Adrenal gland (tissue), 12 donors: ENCODE measurements around the gene MC1R. TPM values are rescaled to one million over a fixed set of nuclear protein-coding genes. Genes with fewer than 3 reads are reported as not detected.

ENCODE experiments used
- DNase-seq, 7 donors: peaks; one replicate each; pipeline ENCODE4 v3.0.0-alpha.2; 2019 to 2020
- H3K27ac ChIP-seq, 5 donors: fragments of 200-600 bp; sonication (generic) in 4 of 5; 1 replicate in 3 of 5; 2 replicates in 2 of 5; pipeline versions ENCODE4 v1.5.1 to v1.8.0; 2016 to 2020; ENCODE audit warnings: mild to moderate bottlenecking in 1 of 5
- H3K27me3 ChIP-seq: fragments of 200-600 bp; 2 replicates; pipeline ENCODE4 v1.8.0; 2021
- H3K36me3 ChIP-seq, 2 donors: fragments of 200-600 bp; replicated peaks in 1 of 2; 1 replicate in 1 of 2; 2 replicates in 1 of 2; pipeline versions ENCODE4 v1.5.1 to v1.8.0; 2018 to 2022
- H3K4me1 ChIP-seq, 2 donors: fragments of 200-600 bp; replicated peaks in 1 of 2; 1 replicate in 1 of 2; 2 replicates in 1 of 2; pipeline versions ENCODE4 v1.5.1 to v1.8.0; 2018 to 2021
- H3K4me3 ChIP-seq, 4 donors: fragments of 200-600 bp; sonication (generic) in 3 of 4; one replicate each; pipeline ENCODE4 v1.5.1; 2016 to 2018
- H3K9me3 ChIP-seq, 3 donors: fragments of 200-600 bp; sonication (generic) in 1 of 3; replicated peaks in 1 of 3; 1 replicate in 2 of 3; 2 replicates in 1 of 3; pipeline versions ENCODE4 v1.5.1 to v1.8.0; 2016 to 2021
- CTCF ChIP-seq, 6 experiments: fragments of 450-650 bp in 4 of 6; fragments of 200-600 bp in 2 of 6; sonication (generic) in 1 of 6; IDR thresholded peaks; 1 replicate in 5 of 6; 2 replicates in 1 of 6; pipeline versions ENCODE4 v1.5.1 to v1.8.0; 2016 to 2021; ENCODE audit warnings: antibody characterized with exemption in 6 of 6, mild to moderate bottlenecking in 2 of 6, moderate library complexity in 1 of 6
- POLR2A ChIP-seq, 2 donors: fragments of 450-650 bp; IDR thresholded peaks; one replicate each; pipeline ENCODE4 v1.6.1; 2017; ENCODE audit warnings: antibody characterized with exemption in 2 of 2, mild to moderate bottlenecking in 2 of 2, moderate library complexity in 1 of 2
- WGBS, 4 donors: extraction: QIAGEN DNeasy Blood & Tissue Kit in 2 of 4; methylation state at CpG; one replicate each; pipeline versions ENCODE4 v1.1.5 to v1.1.7; 2013 to 2017; 5-methylcytosine and 5-hydroxymethylcytosine counted together
- intact Hi-C, 2 donors: fragments of 100-400 bp; cut with DNase I; formaldehyde crosslinking; loops; one replicate each; pipeline versions ENCODE4 v1.14.1 to v1.15.0; 2022 to 2023
- polyA plus RNA-seq, 3 donors: library from polyadenylated mRNA; stranded (reverse); fragments of 200-250 nt in 2 of 3; fragments of 350-450 nt in 1 of 3; fragmentation: Illumina TruSeq in 1 of 3; extraction: RNeasy Lipid Tissue Mini Kit (QIAGEN cat#74804) in 1 of 3; gene quantifications; one replicate each; pipeline ENCODE4 v1.2.3, GENCODE V29; 2013 to 2014
- total RNA-seq, 9 donors: library from RNA; depleted of rRNA in 4 of 9; stranded (reverse); fragments of >200 nt in 4 of 9; fragments of 120-200 nt in 1 of 9; fragmentation: NEBNext Ultra II Directional in 1 of 9; extraction: Animal tissue kit (Norgen Biotek cat#: 25700) in 1 of 9; gene quantifications; one replicate each; pipeline versions ENCODE4 v1.1.0 to v1.2.4, GENCODE V29; 2013 to 2023
- donor health status: healthy with polysubstance abuse.
- donor health status: Bipolar disorder and iron deficiency.
- donor health status: DM: yes; HTN: yes; CAD: no.
- donor health status: DM: no; HTN: no; CAD: no.
- donor health status: DM: no; HTN: no; CAD: no.
- donor health status: DM: yes; HTN: yes; CAD: no.

The MC1R gene
- total and polyA plus RNA-seq, 12 donors, result 0.55 to 20.4 (median 6.2) TPM

- TF ChIP-seq CTCF (IDR thresholded peaks at IDR 0.05) (no peak), POLR2A (IDR thresholded peaks at IDR 0.05) (no peak)
- Histone ChIP-seq H3K9me3 (no peaks in the 10 kb centered on the region), H3K27ac (no peak overlapping the region), H3K36me3 (peaks cover 0 to 70% of the 10 kb centered on the region in 2 donors), H3K4me3 (no peak overlapping the region), H3K27me3 (no peaks in the 10 kb centered on the region), H3K4me1 (peaks cover 0 to 5% of the 10 kb centered on the region in 2 donors)
- no peak for DNase-seq
- WGBS, 4 donors, result 84 to 96% (median 94%) methylated on average over 26 to 40 of the region's 40 CpGs
- intact Hi-C loops, result no loop called here
Observed at GRCh38 chr16:89906140-89907025, 12.3 kb upstream of the MC1R start.

- WGBS, 4 donors, result 95 to 99% (median 96%) methylated on average over 10 to 13 of the region's 13 CpGs
- peaks cover 0 to 5% of the 10 kb centered on the region in 2 donors for H3K4me1 ChIP-seq
- no peaks in the 10 kb centered on the region for H3K9me3 ChIP-seq
- H3K4me3 ChIP-seq, result no peak overlapping the region
- H3K36me3 ChIP-seq, result peaks cover 0 to 76% of the 10 kb centered on the region in 2 donors
- no peak for TF ChIP-seq POLR2A (IDR thresholded peaks at IDR 0.05)
- no peak for TF ChIP-seq CTCF (IDR thresholded peaks at IDR 0.05)
- no peak overlapping the region for H3K27ac ChIP-seq
- intact Hi-C loops, result no loop called here
- H3K27me3 ChIP-seq, result no peaks in the 10 kb centered on the region
- DNase-seq, result no peak
Observed at GRCh38 chr16:89907055-89907814, 11.4 kb upstream of the MC1R start.

- Histone ChIP-seq H3K36me3 (peaks cover 0 to 73% of the 10 kb centered on the region in 2 donors), H3K27me3 (no peaks in the 10 kb centered on the region), H3K9me3 (no peaks in the 10 kb centered on the region), H3K4me3 (no peak overlapping the region), H3K4me1 (peaks cover 0 to 5% of the 10 kb centered on the region in 2 donors), H3K27ac (no peak overlapping the region)
- TF ChIP-seq CTCF (IDR thresholded peaks at IDR 0.05) (no peak), POLR2A (IDR thresholded peaks at IDR 0.05) (no peak)
- DNase-seq, result no peak
- intact Hi-C loops, result no loop called here
- whole genome bisulfite sequencing, 4 donors, result 81 to 100% (median 91%) methylated on average over 4 of the region's 4 CpGs
Observed at GRCh38 chr16:89908236-89908635, 10.4 kb upstream of the MC1R start.
